ENCODE results near the gene ALK.

Gene ALK

GRCh38 chr2:29166242-29167039 lies 754.9 kb downstream of the ALK start:
- DNase-seq (ENCODE audit: low spot score) = no peak
- Histone ChIP-seq H3K4me3 (no peak overlapping the region), H3K27ac (no peak overlapping the region)
- no peak for TF ChIP-seq CTCF (IDR thresholded peaks at IDR 0.05)

GRCh38 chr2:29165362-29166241 lies 755.8 kb downstream of the ALK start:
- Histone ChIP-seq H3K4me3 (no peak overlapping the region), H3K27ac (no peak overlapping the region)
- no peak for TF ChIP-seq CTCF (IDR thresholded peaks at IDR 0.05)
- DNase-seq (ENCODE audit: low spot score) = no peak

GRCh38 chr2:29164091-29164846 lies 757.1 kb downstream of the ALK start:
- H3K4me3 ChIP-seq = no peak overlapping the region
- DNase-seq (ENCODE audit: low spot score) = no peak
- no peak overlapping the region for H3K27ac ChIP-seq
- TF ChIP-seq CTCF (IDR thresholded peaks at IDR 0.05) = no peak

GRCh38 chr2:29162204-29162928 lies 759.0 kb downstream of the ALK start:
- H3K27ac ChIP-seq = no peak overlapping the region
- DNase-seq (ENCODE audit: low spot score) = no peak
- TF ChIP-seq CTCF (IDR thresholded peaks at IDR 0.05) = no peak
- H3K4me3 ChIP-seq = no peak overlapping the region

- H3K4me3 ChIP-seq = no peak overlapping the region
- no peak overlapping the region for H3K27ac ChIP-seq
- TF ChIP-seq CTCF (IDR thresholded peaks at IDR 0.05) = no peak
- no peak for DNase-seq (ENCODE audit: low spot score)
These were observed 761.2 kb downstream of the ALK start for GRCh38 chr2:29160184-29160583.

GRCh38 chr2:29159125-29159524 lies 762.3 kb downstream of the ALK start:
- no peak for DNase-seq (ENCODE audit: low spot score)
- Histone ChIP-seq H3K27ac (peak overlapping the region in 1 of 2 donors; percentile 31), H3K4me3 (no peak overlapping the region)
- no peak for TF ChIP-seq CTCF (IDR thresholded peaks at IDR 0.05)
